Measurements from ENCODE around the gene TXNIP. TPM values are rescaled to one million over a fixed set of nuclear protein-coding genes. Genes with fewer than 3 reads are reported as not detected.

The TXNIP gene
- total RNA-seq, 1 donor from 2014 or later: 129 TPM

- no peak for DNase-seq (ENCODE audit: low spot score in 2 of 2, unreplicated experiment in 2 of 2)
- H3K27ac Mint-ChIP-seq: no peak overlapping the region
- peaks cover 38% of the 10 kb centered on the region for H3K27me3 Mint-ChIP-seq (ENCODE audit: low read depth)
- no peaks in the 10 kb centered on the region for H3K36me3 Mint-ChIP-seq
- H3K4me1 Mint-ChIP-seq: peaks cover 6% of the 10 kb centered on the region
- TF ChIP-seq, protein P1, sequence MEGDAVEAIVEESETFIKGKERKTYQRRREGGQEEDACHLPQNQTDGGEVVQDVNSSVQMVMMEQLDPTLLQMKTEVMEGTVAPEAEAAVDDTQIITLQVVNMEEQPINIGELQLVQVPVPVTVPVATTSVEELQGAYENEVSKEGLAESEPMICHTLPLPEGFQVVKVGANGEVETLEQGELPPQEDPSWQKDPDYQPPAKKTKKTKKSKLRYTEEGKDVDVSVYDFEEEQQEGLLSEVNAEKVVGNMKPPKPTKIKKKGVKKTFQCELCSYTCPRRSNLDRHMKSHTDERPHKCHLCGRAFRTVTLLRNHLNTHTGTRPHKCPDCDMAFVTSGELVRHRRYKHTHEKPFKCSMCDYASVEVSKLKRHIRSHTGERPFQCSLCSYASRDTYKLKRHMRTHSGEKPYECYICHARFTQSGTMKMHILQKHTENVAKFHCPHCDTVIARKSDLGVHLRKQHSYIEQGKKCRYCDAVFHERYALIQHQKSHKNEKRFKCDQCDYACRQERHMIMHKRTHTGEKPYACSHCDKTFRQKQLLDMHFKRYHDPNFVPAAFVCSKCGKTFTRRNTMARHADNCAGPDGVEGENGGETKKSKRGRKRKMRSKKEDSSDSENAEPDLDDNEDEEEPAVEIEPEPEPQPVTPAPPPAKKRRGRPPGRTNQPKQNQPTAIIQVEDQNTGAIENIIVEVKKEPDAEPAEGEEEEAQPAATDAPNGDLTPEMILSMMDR (IDR thresholded peaks at IDR 0.05; ENCODE audit: unreplicated experiment): no peak
- H3K4me3 Mint-ChIP-seq: no peak overlapping the region
- no peaks in the 10 kb centered on the region for H3K9me3 Mint-ChIP-seq
These were observed 17.2 kb upstream of the TXNIP start for GRCh38 chr1:146013559-146013922.

- H3K36me3 Mint-ChIP-seq: no peaks in the 10 kb centered on the region
- DNase-seq (ENCODE audit: low spot score in 2 of 2, unreplicated experiment in 2 of 2): no peak
- no peaks in the 10 kb centered on the region for H3K9me3 Mint-ChIP-seq
- H3K4me1 Mint-ChIP-seq: peaks cover 5% of the 10 kb centered on the region
- H3K27ac Mint-ChIP-seq: no peak overlapping the region
- H3K27me3 Mint-ChIP-seq (ENCODE audit: low read depth): peaks cover 32% of the 10 kb centered on the region
- no peak overlapping the region for H3K4me3 Mint-ChIP-seq
- TF ChIP-seq, protein P1 (IDR thresholded peaks at IDR 0.05; ENCODE audit: unreplicated experiment): peak; percentile 41
These were observed 16.6 kb upstream of the TXNIP start for GRCh38 chr1:146012703-146013558.

DNA sequence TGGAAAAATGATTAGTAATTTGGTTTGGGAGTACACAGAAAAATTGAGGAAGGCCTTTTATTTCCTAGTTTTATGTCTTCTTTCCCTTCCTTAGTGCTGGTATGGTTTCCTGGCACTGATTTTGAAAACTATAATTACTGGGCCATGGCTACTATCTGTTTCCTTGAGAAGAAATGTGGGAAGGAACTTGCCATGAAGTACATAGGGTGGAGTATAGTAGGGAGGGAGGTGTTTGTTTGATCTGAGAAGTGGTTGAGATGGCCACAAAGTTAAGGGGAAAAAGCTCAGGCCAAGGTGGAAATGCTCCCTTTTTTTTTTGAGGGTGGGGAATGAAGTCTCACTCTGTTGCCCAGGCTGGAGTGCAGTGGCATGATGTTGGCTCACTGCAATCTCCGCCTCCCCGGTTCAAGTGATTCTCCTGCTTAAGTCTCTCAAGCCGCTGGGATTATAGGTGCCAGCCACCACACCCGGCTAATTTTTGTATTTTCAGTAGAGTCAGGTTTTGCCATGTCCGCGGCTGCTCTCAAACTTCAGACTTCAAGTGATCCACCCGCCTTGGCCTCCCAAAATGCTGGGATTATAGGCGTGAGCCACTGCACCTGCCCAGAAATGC is 13.9 kb upstream of the TXNIP start:
- Mint-ChIP-seq H3K36me3 (no peaks in the 10 kb centered on the region), H3K27ac (no peak overlapping the region), H3K4me3 (no peak overlapping the region), H3K4me1 (peaks cover 3% of the 10 kb centered on the region), H3K9me3 (no peaks in the 10 kb centered on the region), H3K27me3 (ENCODE audit: low read depth) (peaks cover 10% of the 10 kb centered on the region)
- TF ChIP-seq, protein P1 (IDR thresholded peaks at IDR 0.05; ENCODE audit: unreplicated experiment): no peak
- no peak for DNase-seq (ENCODE audit: low spot score in 2 of 2, unreplicated experiment in 2 of 2)

- TF ChIP-seq, protein P1 (IDR thresholded peaks at IDR 0.05; ENCODE audit: unreplicated experiment): peak; percentile 65
- Mint-ChIP-seq H3K4me3 (no peak overlapping the region), H3K4me1 (peaks cover 3% of the 10 kb centered on the region), H3K27me3 (ENCODE audit: low read depth) (no peaks in the 10 kb centered on the region), H3K27ac (no peak overlapping the region), H3K36me3 (no peaks in the 10 kb centered on the region), H3K9me3 (no peaks in the 10 kb centered on the region)
- DNase-seq (ENCODE audit: low spot score in 2 of 2, unreplicated experiment in 2 of 2): no peak
These were observed 11.2 kb upstream of the TXNIP start for GRCh38 chr1:146007489-146008133.

DNA sequence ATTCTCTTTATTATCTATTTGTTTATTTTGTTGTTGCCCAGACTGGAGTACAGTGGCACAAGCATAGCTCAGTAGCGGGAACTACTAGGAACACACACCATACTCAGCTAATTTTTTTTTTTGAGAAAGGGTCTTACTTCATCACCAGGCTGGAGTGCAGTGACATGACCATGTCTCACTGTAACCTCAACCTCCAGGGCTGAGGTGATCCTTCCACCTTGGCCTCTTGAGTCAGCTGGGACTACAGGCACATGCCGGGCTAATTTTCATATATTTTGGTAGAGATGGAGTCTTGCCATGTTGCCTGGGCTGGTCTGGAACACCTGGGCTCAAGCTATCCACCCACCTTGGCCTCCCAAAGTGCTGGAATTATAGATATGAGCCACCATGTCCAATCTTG is 5.3 kb upstream of the TXNIP start:
- TF ChIP-seq, protein P1 (IDR thresholded peaks at IDR 0.05; ENCODE audit: unreplicated experiment): no peak
- Mint-ChIP-seq H3K36me3 (no peaks in the 10 kb centered on the region), H3K9me3 (no peaks in the 10 kb centered on the region), H3K4me3 (no peak overlapping the region), H3K27me3 (ENCODE audit: low read depth) (no peaks in the 10 kb centered on the region), H3K27ac (no peak overlapping the region), H3K4me1 (peaks cover 12% of the 10 kb centered on the region)
- no peak for DNase-seq (ENCODE audit: low spot score in 2 of 2, unreplicated experiment in 2 of 2)

All from mesothelial cell of epicardium (in vitro differentiated cells).